Effector memory CD4-positive, alpha-beta T cell (primary cell): ENCODE measurements around the gene KDM2B.

Experiments used
- DNase-seq, 3 donors: peaks; one replicate each; pipeline ENCODE4 v3.0.0-alpha.2; 2020
- H3K27ac ChIP-seq: 2 replicates; pipeline ENCODE4 v1.7.0; 2013; ENCODE audit warnings: mild to moderate bottlenecking, low read length, moderate library complexity; ENCODE audit not compliant: insufficient read depth, poor library complexity, severe bottlenecking
- H3K27me3 ChIP-seq: replicated peaks from 2 replicates; pipeline ENCODE4 v1.7.0; 2013; ENCODE audit warnings: mild to moderate bottlenecking, low read length; ENCODE audit not compliant: insufficient read depth, control insufficient read depth, poor library complexity, severe bottlenecking
- H3K36me3 ChIP-seq: 2 replicates; pipeline ENCODE4 v1.7.0; 2013; ENCODE audit warnings: mild to moderate bottlenecking, low read length, moderate library complexity; ENCODE audit not compliant: control insufficient read depth, insufficient read depth
- H3K4me1 ChIP-seq: 2 replicates; pipeline ENCODE4 v1.7.0; 2013; ENCODE audit warnings: low read length, mild to moderate bottlenecking; ENCODE audit not compliant: control insufficient read depth, insufficient read depth, poor library complexity, severe bottlenecking
- H3K4me3 ChIP-seq: 2 replicates; pipeline ENCODE4 v1.7.0; 2013; ENCODE audit warnings: low read length, low read depth, mild to moderate bottlenecking; ENCODE audit not compliant: insufficient read depth, poor library complexity, severe bottlenecking
- H3K9me3 ChIP-seq: 2 replicates; pipeline ENCODE4 v1.7.0; 2013; ENCODE audit warnings: mild to moderate bottlenecking, low read length, moderate library complexity; ENCODE audit not compliant: control insufficient read depth

Gene KDM2B

DNA sequence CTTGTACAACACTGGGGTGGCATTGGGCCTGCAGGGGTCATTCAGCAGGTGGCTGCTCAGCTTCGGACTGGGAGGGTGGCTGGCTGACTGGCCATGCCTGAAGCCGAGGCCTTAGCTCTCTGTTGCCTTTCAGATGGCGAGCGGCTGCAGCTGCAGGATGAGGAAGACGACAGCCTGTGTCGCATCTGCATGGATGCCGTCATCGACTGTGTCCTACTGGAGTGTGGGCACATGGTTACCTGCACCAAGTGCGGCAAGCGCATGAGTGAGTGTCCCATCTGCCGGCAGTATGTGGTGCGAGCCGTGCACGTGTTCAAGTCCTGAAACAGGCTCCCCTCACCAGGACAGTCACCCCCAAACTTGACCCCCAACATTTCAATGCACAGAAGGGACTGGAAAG is 157.6 kb downstream of the KDM2B start:
- H3K27ac ChIP-seq = no peak overlapping the region

DNA sequence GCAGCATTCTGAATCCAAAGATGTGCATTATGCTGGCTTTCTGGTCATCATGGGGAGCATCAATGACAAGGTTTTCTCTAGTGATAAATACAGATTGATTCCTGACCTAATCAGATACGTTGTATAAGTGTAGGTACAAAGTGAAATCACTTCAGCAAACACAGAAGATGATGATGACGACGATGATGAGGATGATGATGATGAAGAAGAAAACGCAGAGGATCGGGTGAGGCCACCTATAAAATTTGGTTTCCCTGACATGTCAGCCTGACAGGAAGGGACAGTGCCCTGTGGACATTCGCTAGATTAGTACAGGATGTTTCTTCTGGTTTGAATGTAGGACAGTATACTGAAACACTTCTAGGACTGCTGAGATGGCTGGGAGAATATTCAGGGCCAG is 160.7 kb downstream of the KDM2B start:
- no peaks in the 10 kb centered on the region for H3K27me3 ChIP-seq
- peaks cover 5% of the 10 kb centered on the region for H3K4me1 ChIP-seq
- peaks cover 81% of the 10 kb centered on the region for H3K36me3 ChIP-seq
- no peak overlapping the region for H3K27ac ChIP-seq
- no peak for DNase-seq
- no peaks in the 10 kb centered on the region for H3K9me3 ChIP-seq
- H3K4me3 ChIP-seq = no peak overlapping the region

More for the DNA sequence above, 157.6 kb downstream of the KDM2B start:
- Histone ChIP-seq H3K36me3 (peaks cover 88% of the 10 kb centered on the region), H3K4me3 (no peak overlapping the region), H3K27me3 (no peaks in the 10 kb centered on the region), H3K9me3 (no peaks in the 10 kb centered on the region), H3K4me1 (no peaks in the 10 kb centered on the region)
- DNase-seq = no peak

DNA sequence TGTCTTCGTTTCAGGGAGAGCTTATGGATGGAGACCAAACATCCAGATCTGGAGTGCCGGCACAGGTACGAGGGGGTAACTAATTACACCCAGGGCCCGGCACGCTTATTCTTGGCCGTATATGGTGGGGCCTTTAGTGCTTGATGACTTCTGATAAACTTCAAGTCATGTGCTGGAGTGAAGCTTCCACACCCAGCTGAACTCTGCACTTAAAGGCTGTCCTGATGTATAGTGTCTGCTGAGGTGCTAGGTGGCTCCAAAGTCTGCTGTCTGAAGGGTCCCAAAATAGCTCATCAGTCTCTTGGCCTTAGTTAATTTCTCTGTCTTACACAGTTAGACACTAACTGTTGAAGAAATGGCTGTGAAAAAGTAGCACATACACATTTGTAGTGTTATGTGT is 163.0 kb downstream of the KDM2B start:
- Histone ChIP-seq H3K4me3 (no peak overlapping the region), H3K36me3 (peaks cover 58% of the 10 kb centered on the region), H3K9me3 (no peaks in the 10 kb centered on the region), H3K27ac (no peak overlapping the region), H3K4me1 (peaks cover 5% of the 10 kb centered on the region), H3K27me3 (no peaks in the 10 kb centered on the region)
- DNase-seq = no peak

DNA sequence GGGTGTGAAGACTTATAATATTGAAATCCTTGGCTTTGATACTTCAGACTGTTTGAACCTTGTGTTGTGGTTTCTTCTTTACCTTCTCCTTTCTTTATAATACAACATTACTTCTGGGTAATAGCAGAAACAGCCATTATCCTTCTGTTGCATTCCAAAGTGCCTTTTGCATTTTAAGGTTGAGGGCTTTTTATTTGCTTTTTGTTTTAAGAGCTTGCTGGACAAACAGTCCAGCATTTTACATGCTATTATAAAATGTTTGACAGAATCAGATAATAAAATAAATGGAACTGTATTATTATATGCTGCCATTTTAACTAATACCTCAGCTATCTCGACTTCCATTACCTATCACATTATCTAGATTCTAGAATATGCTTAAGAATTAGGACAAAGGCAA is 166.9 kb downstream of the KDM2B start:
- DNase-seq = no peak
- Histone ChIP-seq H3K27me3 (no peaks in the 10 kb centered on the region), H3K36me3 (peaks cover 25% of the 10 kb centered on the region), H3K4me1 (peaks cover 5% of the 10 kb centered on the region), H3K9me3 (no peaks in the 10 kb centered on the region), H3K4me3 (no peak overlapping the region), H3K27ac (no peak overlapping the region)

DNA sequence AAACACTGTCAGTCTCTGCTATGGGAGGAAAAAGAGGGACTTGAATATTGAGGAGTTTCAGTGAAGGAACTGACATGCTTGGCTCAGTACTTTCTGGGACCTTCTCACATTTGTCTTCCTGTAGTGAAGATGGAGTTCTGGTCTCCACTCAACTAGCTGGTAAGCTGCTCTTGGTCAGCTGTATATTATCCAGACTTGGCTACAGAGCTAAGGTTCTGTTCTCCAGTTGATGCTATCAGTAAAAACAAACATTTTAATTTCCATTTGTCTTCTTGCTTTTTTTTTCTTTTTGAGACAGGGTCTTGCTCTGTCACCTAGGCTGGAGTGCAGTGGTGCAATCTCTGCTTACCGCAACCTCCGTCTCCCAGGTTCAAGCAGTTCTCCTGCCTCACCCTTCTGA is 175.6 kb downstream of the KDM2B start:
- H3K4me1 ChIP-seq = peaks cover 15% of the 10 kb centered on the region
- H3K4me3 ChIP-seq = no peak overlapping the region
- no peaks in the 10 kb centered on the region for H3K27me3 ChIP-seq
- no peaks in the 10 kb centered on the region for H3K9me3 ChIP-seq
- DNase-seq = no peak
- H3K36me3 ChIP-seq = peaks cover 26% of the 10 kb centered on the region
- H3K27ac ChIP-seq = no peak overlapping the region

DNA sequence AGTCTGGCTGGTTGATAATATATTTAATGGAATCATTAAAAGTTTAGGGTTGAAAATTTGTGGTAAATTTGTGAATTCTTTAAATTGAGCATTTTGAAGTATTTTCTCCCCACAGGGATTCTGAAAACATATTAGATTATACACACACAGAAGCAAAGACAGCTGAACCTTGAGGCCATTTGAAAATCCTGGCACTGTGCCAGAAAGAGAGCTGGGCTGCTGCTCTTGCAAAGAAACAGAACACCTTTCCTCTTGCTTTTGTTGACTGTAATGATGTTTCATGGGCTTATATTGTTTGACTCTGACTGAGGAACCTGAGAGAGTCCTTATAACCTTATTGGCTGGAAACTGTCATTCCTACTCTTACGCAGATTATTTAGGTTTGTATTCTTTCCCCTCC is 176.1 kb downstream of the KDM2B start:
- H3K27ac ChIP-seq = no peak overlapping the region
- H3K36me3 ChIP-seq = peaks cover 26% of the 10 kb centered on the region
- H3K4me1 ChIP-seq = peaks cover 15% of the 10 kb centered on the region
- DNase-seq = no peak
- H3K9me3 ChIP-seq = no peaks in the 10 kb centered on the region
- no peak overlapping the region for H3K4me3 ChIP-seq
- no peaks in the 10 kb centered on the region for H3K27me3 ChIP-seq

DNA sequence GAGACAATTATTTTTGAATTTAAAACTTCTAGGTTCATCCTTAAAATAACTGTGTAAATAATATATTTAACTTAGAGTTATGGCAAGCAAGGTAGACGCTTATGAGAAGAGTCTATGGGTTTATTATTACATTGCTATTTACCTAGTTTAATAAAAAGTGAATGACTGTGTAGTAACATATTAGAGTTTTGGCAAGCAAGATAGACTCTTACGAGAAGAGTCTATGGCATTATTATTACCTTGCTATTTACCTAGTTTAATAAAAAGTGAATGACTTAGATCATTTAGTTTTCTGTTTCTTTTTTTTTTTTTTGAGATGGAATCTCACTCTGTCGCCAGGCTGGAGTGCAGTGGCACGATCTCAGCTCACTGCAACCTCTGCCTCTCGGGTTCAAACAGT is 177.1 kb downstream of the KDM2B start:
- no peaks in the 10 kb centered on the region for H3K9me3 ChIP-seq
- no peaks in the 10 kb centered on the region for H3K27me3 ChIP-seq
- H3K36me3 ChIP-seq = peaks cover 26% of the 10 kb centered on the region
- H3K4me1 ChIP-seq = peaks cover 15% of the 10 kb centered on the region
- H3K4me3 ChIP-seq = no peak overlapping the region
- no peak overlapping the region for H3K27ac ChIP-seq
- DNase-seq = no peak

DNA sequence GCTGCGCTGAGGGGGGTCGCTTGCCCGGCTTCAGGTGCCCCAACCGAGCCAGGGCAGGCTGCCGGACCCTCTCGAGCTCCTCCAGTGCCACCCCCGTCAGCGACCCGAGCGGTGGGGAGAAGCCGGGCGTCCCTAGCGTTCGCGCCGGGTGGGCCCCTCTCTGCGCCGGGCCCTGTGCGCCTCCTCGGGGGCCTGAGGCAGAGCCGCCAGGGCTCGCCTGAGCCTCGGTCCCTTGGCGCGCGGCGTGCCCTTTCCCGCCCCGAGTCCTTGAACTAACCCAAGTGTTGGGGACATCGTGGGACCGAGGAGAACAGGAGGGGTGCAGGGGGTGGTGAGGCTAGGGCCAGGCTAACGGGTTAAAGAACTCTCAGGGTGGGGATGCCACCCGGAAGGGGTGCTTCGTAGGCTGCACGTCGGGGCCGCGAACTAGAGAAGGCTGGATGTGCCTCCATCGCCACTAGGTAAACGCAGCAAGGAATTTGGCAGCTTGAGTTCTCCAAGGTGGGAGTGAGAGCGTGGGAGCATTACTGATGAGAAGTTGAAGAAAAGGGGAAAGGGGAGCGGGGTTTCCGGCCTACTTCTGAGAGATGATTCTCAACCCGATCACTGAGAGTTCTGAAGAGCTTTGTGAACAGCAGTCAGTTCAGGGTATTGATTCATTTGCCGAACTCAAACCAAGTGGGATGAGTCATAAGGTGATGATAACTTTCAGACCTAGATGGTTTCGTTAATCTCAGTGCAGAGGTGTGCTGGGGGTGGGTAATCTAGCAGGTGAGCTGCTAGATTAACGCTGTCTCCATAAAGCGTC is 180.3 kb downstream of the KDM2B start:
- Histone ChIP-seq H3K27me3 (no peaks in the 10 kb centered on the region), H3K4me3 (peak overlapping the region; percentile 95), H3K36me3 (peaks cover 17% of the 10 kb centered on the region), H3K4me1 (peaks cover 15% of the 10 kb centered on the region), H3K9me3 (no peaks in the 10 kb centered on the region), H3K27ac (peak overlapping the region; percentile 96)
- DNase-seq = peak; percentile 27 to 46 (median 34)

DNA sequence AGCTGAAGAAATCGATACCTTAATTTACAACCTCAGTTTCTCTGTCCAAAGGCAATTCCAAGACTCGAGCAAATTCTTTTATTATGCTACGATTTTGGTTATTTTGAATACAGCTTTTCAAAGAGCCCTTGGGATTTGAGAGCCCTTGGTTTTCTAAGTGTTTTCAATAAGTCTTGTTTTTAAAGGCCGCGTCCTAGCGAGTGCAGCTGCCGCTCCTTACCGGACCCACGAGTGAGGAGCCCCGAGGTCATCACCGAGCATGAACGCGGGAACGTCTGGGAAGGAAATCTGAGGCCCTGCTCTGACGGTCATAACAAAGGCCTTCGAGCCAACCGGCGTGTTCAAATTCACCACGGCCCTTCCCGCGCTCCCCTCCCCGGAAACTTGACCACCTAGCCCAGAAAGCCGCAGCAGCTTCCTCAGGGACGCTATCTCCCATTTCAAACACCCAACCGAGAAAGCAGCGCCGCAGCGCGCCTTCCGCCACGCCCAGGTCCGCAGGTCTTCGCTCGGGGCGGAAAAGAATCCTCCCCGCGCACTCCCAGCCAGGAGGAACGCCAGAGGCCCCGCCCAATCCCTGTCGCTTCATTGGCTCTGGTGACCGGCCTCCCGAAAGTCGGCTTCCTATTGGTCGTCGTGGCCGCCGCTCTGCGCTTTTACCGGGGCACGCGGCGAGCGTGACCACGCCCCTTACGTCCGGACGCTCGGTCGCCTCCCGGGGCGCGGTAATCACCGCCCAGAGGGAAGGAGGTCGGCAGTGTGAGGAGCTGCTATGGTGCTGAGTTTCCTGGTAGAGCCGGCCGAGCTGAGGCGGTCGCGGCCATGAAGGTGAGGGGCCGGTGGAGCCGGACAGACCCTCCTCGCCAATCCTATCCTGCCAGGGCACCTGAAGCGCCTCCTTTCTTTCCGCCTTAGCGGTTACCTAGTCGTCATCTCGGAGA is 181.2 kb downstream of the KDM2B start, which contains the start of gene RNF34:
Gene RNF34 (plus strand): TSS at position 728 of the 941 bp plus-strand sequence. CDS start 95 bp downstream, at position 823.
- Histone ChIP-seq H3K9me3 (no peaks in the 10 kb centered on the region), H3K4me1 (peaks cover 15% of the 10 kb centered on the region), H3K36me3 (peaks cover 9% of the 10 kb centered on the region), H3K27ac (peak within 1 kb of the TSS; percentile 96), H3K4me3 (peak within 1 kb of the TSS; percentile 95), H3K27me3 (no peaks in the 10 kb centered on the region)
- DNase-seq = peak; percentile 94 to 97 (median 97)

DNA sequence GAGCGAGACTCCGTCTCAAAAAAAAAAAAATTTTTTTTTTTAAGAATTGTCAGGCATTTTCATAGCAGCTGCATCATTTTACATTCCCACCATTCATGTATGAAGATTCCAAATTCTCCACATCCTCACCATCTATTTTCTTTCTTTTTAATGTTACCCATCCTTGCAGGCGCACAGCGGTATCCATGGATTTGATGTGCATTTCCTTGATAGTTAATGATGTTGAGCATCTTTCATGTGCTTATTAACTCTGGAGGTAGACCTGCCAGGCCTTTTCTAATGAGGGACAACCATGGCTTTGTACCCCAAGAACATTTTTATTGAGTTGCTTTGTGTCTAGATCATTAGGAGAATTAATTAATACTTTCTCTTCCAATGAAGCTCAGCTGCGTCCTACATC is 182.5 kb downstream of the KDM2B start:
- Histone ChIP-seq H3K4me3 (no peak overlapping the region), H3K36me3 (peaks cover under 1% of the 10 kb centered on the region), H3K27me3 (no peaks in the 10 kb centered on the region), H3K9me3 (no peaks in the 10 kb centered on the region), H3K4me1 (peaks cover 15% of the 10 kb centered on the region), H3K27ac (no peak overlapping the region)
- DNase-seq = no peak
